Uterus (tissue), 2 donors: ENCODE data around the gene CHRNA4.

Source experiments
- CTCF ChIP-seq, 4 experiments: fragments of 200-600 bp in 2 of 4; fragments of 450-650 bp in 2 of 4; sonication (generic) in 2 of 4; IDR thresholded peaks; one replicate each; pipeline ENCODE4 v1.5.1; 2016 to 2019; ENCODE audit warnings: antibody characterized with exemption in 4 of 4, mild to moderate bottlenecking in 2 of 4, moderate library complexity in 1 of 4
- POLR2A ChIP-seq, 2 donors: fragments of 450-650 bp; IDR thresholded peaks; one replicate each; pipeline ENCODE4 v1.6.1; 2016; ENCODE audit warnings: antibody characterized with exemption in 2 of 2, mild to moderate bottlenecking in 1 of 2, moderate library complexity in 1 of 2

GRCh38 chr20:63366390-63367365 lies 5.5 kb upstream of the CHRNA4 start:
- TF ChIP-seq CTCF (IDR thresholded peaks at IDR 0.05) (no peak), POLR2A (IDR thresholded peaks at IDR 0.05) (no peak)
